Measurements from ENCODE around the gene FAM83G.
"Not testable (repeated sequence)": the region's sequence is repeated elsewhere in the genome, so short reads cannot be mapped to it uniquely, and the experiment has no call there.

Gene FAM83G

DNA sequence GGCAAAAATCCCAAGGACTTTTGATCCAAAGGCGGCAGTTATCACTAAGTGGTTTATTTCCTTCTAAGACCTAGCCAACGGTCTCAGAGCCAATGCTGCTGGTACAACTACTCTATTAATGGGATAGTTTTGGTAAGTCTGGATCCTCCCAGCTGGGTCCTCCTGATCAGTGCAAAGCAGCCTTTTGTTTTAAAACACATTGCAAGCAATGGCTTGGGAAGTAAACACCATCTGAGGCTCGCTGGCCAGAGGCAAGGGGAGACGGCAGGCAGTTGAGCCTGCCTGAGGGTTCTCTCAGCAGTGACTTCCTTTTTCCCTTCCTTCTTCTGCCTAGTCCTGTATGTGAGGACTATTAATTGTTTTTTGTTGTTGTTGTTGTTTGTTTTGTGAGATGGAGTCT is 54.2 kb downstream of the FAM83G start:
- DNase-seq, result no peak

DNA sequence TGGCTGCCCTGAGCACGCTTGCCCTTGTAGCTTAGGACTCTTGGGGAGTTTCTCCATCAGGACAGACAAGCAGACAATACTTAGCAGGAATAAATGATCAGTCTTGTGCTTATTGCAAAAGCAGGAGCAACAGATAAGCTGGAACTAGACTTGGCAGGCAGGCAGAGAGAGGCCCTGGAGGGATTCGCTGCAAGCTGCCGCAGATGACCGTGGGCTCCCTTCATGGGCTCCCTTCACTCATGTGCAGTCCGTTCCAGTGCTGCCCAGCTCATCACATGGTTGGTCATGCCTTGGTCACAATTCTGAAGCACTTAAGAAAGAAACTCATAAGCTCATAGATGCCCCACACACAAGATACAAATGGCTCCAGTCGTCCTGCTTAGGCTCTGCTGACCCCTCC is 55.0 kb downstream of the FAM83G start:
- DNase-seq, result no peak

DNA sequence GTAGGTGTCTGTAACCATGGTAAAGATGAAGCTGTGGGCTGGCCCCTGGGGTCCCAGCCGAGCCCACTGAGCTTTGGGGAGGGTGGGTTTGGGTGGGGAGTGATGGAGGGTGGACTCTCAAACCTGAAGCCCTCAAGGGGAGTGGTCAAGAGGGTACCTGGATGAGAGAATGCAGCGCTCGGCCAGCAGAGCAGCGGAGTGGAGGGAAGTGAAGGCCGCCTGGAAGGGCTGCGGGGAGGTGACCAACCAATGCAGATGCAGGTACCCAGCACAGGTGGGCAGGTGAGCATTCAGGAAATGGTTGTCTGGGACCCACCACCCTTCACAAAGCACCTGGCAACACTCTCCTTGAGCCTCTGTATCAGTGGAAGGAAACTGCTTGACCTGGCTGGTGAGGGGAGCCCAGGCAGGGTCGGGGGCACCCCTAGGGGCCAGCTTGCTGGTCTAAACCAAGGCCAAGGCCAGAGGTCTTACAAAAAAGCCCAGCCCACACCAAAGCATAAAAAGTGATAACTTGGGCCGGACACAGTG is 56.0 kb downstream of the FAM83G start:
- DNase-seq, result no peak

GRCh38 chr17:18947866-18948265 is 56.7 kb downstream of the FAM83G start:
- no peak for DNase-seq

GRCh38 chr17:18946536-18946935 is 58.0 kb downstream of the FAM83G start:
- DNase-seq, result no peak

DNA sequence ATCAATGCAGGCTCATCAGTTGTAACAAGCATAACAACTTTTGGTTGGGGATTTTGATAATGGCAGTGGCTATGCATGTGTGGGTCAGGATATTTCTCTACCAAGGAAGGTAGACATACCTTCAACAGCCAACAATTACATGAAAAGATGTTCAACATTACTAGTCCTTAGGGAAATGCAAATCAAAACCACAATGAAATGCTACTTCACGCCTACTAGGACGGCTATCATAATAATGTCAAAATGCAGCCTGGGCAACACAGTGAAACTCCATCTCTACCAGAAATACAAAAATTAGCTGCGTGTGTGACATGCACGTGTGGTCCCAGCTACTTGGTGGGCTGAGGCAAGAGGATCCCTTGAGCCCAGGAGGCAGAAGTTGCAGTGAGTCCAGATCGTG is 59.9 kb downstream of the FAM83G start:
- no peak for DNase-seq

- DNase-seq, result no peak
These were observed 65.9 kb downstream of the FAM83G start for GRCh38 chr17:18938692-18939023.

GRCh38 chr17:18937981-18938691 is 66.4 kb downstream of the FAM83G start:
- no peak for DNase-seq

DNA sequence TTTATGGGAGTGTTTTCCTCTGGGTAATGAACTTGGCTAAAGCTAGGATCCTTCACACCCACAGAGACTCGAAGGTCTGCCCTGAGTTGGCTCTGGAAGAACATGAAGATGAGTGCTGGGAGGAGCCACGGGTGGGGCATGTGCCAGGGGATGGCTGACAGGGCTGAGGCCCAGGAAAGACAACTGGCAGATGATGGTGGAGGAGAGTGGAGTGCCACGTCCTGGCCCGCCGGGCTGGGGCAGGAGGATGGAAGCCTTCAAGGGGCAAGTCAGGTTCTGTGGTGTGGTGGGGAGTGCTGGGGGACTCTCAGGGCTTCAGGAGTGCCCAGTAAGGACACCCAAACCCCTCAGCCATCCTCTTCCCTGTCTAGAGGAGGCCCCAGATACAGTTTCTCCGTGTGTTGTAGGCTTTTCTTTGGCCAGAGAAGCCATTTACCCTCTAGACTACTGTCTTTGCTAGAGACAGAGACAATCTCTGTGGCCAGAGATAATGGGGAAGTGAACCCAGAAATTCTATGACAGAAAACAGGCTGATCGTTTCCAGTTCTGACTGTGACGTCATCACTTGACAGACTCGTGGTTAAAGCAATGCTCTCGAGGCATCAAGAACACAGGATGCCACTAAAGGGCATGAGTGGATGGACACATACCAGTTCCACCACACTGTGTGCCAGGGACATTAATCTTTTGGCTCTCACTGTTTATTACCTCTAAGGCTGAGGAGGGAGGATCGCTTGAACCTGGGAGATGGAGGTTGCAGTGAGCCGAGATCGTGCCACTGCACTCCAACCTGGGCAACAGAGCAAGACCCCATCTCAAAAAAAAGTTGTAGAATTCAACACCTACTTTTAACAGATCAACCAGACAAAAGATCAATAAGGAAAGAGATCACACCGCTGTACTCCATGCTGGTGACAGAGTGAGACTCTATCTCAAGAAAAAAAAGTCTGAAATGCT is 71.2 kb downstream of the FAM83G start:
- no peak for DNase-seq

- no peak for DNase-seq
These were observed 72.1 kb downstream of the FAM83G start for GRCh38 chr17:18932360-18933055.

DNA sequence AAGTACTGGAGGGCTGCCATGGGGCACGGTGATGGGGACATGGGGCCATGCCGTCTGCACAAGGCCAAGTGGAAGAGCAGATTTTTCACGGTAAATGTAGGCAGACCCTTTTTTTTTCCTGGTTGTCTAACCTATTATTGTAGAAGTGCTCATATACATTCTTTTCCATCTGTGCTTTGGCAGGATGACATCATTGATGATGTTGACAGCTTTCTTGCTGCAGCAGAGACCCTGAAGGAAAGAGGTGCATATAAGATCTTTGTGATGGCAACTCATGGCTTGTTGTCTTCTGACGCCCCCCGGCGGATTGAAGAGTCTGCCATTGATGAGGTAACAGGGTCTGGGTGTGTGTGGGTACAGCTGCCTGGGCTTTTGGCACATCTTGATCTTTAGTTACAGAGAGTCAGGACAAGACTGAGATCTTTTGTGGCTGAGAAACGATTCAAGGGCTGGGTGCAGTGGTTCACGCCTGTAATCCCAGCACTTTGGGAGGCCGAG is 75.9 kb downstream of the FAM83G start:
- DNase-seq, result no peak

DNA sequence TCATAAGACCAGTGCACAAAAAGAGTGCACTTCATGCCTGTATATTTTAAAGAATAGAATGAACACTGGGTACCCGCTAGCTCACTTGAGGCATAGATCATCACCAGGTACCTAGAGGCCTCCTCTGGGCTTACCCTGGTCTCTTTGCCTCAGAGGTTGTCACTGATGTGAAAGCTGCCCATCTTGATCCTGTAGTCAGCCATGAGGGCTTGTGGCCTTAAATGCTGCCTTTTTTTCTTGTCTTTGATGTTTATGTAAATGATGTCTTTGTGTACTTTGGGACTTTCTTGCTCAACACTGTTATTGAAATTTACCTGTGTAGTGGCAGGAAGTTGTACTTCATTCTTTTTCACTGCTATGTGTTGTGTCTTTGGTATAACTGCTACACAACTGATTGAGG is 79.4 kb downstream of the FAM83G start:
- no peak for DNase-seq

DNA sequence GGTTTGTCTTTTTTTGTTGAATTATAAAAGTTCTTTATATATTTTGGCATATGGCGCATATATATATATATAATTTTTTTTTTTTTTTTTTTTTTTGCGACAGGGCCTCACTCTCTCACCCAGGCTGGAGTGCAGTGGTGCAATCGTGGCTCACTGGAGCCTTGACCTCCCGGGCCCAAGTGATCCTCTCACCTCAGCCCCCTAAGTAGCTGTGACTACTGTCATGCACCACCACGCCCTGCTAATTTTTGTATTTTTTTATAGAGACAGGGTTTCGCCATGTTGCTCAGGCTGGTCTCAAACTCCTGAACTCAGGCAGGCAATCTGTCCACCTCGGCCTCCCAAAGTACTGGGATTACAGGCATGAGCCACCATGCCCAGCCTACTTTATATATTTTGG is 82.0 kb downstream of the FAM83G start:
- not testable (repeated sequence) for DNase-seq

DNA sequence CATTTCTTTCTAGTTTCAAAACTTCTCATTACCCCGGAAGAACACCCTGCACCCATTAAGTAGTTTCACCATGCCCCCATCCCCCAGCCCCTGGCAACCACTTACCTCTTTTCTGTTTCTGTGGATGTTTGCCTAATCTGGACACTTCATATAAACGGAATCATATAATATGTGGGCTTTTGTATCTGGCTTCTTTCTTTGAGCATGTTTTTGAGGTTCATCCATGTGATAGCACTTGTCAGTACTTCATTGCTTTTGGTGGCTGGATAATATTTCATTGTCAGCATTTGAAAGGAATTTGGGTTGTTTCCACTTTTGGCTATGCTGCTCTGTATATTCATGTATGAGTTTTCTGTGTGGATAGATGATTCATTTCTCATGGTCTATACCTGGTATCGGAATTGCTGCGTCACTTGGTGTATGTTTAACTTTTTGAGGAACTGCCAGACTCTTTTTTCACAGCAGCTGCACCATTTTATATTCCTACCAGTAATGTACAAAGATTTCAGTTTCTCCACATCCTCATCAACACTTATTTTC is 82.6 kb downstream of the FAM83G start:
- DNase-seq, result no peak

DNA sequence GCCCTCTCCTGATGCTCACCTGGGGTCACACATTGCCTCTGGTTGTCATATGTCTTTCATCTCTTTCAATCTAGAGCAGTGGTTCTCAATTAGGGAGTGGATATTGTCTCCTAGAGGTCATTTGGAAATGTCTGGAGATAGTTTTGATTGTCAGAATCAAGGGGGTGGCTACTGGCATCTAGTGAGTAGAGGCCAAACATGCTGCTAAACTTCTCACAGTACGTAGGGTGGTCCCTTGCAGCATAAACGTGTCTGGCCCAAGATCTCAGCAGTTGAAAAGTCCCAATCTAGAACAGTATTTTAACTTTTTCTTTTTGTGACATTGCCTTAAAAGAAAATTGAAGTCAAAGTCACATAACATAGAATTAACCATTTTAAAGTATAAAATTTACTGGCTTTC is 83.1 kb downstream of the FAM83G start:
- no peak for DNase-seq

DNA sequence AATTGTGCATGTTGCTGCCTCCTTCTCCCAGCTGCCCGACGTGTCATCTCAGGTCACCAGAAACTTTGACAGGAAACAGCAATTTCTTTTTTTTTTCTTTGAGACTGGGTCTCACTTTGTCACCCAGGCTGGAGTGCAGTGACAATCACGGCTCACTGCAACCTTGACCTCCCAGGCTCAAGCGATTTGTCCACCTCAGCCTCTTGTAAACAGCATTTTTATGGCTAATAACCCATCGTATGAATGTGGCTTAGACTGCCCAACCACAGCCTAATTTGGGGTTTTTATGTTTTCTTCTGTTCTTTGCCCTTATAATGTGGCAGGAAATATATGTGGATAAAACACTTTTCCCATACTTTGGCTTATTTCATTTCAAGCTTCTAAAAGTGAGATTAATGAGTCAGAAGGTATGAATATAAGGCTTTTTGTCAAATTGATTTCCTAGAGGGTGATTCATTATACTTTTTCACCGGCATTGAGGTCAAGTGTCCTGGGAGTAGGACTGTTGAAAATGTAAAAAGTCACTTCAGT is 83.6 kb downstream of the FAM83G start:
- no peak for DNase-seq

- DNase-seq, result no peak
These were observed 84.6 kb downstream of the FAM83G start for GRCh38 chr17:18919963-18920362.
